HepG2 (cell line): ENCODE results near the gene PRKN. TPM values are rescaled to one million over a fixed set of nuclear protein-coding genes. Genes with fewer than 3 reads are reported as not detected.

ENCODE experiments used
- ATAC-seq: fragments of 200-7000 bp; cut with Tn5 transposase; 3 replicates; pipeline ENCODE4 v1.9.1; 2020; ENCODE audit warnings: mild to moderate bottlenecking, moderate library complexity
- BruUV-seq: library from RNA; stranded (reverse); fragments of 400-500 nt; replicated peaks from 2 replicates; lab custom pipeline; 2021; lab: Mats Ljungman, UMichigan
- CTCF ChIA-PET: fragments of 300-600 bp; formaldehyde crosslinking; extraction: SDS; loops from one replicate; lab custom pipeline; 2021; ENCODE audit warnings: low total read pairs, inconsistent platforms, low intra/inter-chr PET ratio; lab: Yijun Ruan, JAX
- POLR2A ChIA-PET: fragments of 350-600 bp; sonication (Branson Sonifier 250); formaldehyde crosslinking; loops from one replicate; lab custom pipeline; 2020; ENCODE audit warnings: antibody characterized with exemption, inconsistent platforms; lab: Yijun Ruan, JAX
- DNase-seq: peaks from one replicate; pipeline ENCODE4 v3.0.0-alpha.2; 2015; ENCODE audit warnings: low spot score
- FAIRE-seq: peaks from 3 replicates; lab custom pipeline; 2011; peaks lifted over from hg19 to GRCh38; lab: Jason Lieb, UNC
- H2AFZ ChIP-seq: one replicate; pipeline ENCODE4 v1.6.1; 2011; ENCODE audit warnings: low read length, inconsistent platforms
- H3K27ac ChIP-seq: fragments of 300-600 bp; 3 replicates; pipeline ENCODE4 v1.8.0; 2011; ENCODE audit warnings: mixed run types, mild to moderate bottlenecking, mixed read lengths, low read length, inconsistent platforms; ENCODE audit not compliant: insufficient read depth; ENCODE audit errors: extremely low read length
- H3K27me3 ChIP-seq, 2 experiments: fragments of 200-600 bp in 1 of 2; 2 replicates in 1 of 2; 3 replicates in 1 of 2; pipeline versions ENCODE4 v1.6.0 to v1.8.0; 2011; ENCODE audit warnings: low read length in 2 of 2, mild to moderate bottlenecking in 2 of 2, moderate library complexity in 2 of 2, inconsistent platforms in 1 of 2; ENCODE audit not compliant: insufficient read depth in 2 of 2, control insufficient read depth in 1 of 2
- H3K36me3 ChIP-seq, 2 experiments: fragments of 200-600 bp in 1 of 2; replicated peaks in 1 of 2; 2 replicates in 1 of 2; 3 replicates in 1 of 2; pipeline versions ENCODE4 v1.5.1 to v1.8.0; 2011; ENCODE audit warnings: low read length in 2 of 2, inconsistent platforms in 1 of 2; ENCODE audit not compliant: insufficient read depth in 2 of 2, control insufficient read depth in 1 of 2
- H3K4me1 ChIP-seq: 2 replicates; pipeline ENCODE4 v1.5.1; 2012; ENCODE audit warnings: low read length, inconsistent platforms; ENCODE audit not compliant: insufficient read depth
- H3K4me2 ChIP-seq: 2 replicates; pipeline ENCODE4 v1.6.0; 2011; ENCODE audit warnings: low read depth, low read length, inconsistent platforms
- H3K4me3 ChIP-seq, 3 experiments: fragments of 200-600 bp in 1 of 3; sonication (generic), shearing (Covaris generic) in 1 of 3; replicated peaks in 1 of 3; 2 replicates each; pipeline ENCODE4 v1.5.1; 2011 to 2016; ENCODE audit warnings: low read length in 3 of 3, inconsistent platforms in 2 of 3, low read depth in 2 of 3, mild to moderate bottlenecking in 2 of 3, control low read depth in 1 of 3, mixed read lengths in 1 of 3; ENCODE audit not compliant: insufficient read depth in 1 of 3
- H3K79me2 ChIP-seq: one replicate; pipeline ENCODE4 v1.6.1; 2011; ENCODE audit warnings: low read length, inconsistent platforms; ENCODE audit not compliant: insufficient read depth
- H3K9ac ChIP-seq: 2 replicates; pipeline ENCODE4 v1.6.0; 2011; ENCODE audit warnings: mild to moderate bottlenecking, low read depth, low read length, inconsistent platforms; ENCODE audit not compliant: insufficient read depth
- H3K9me3 ChIP-seq: 2 replicates; pipeline ENCODE4 v1.5.1; 2012; ENCODE audit warnings: mild to moderate bottlenecking, low read length
- H4K20me1 ChIP-seq: 2 replicates; pipeline ENCODE4 v1.6.0; 2011; ENCODE audit warnings: inconsistent platforms, mild to moderate bottlenecking, low read length, moderate library complexity; ENCODE audit not compliant: insufficient read depth
- ARNT2 ChIP-seq: sonication (generic); formaldehyde crosslinking; IDR thresholded peaks from 2 replicates; pipeline ENCODE4 v1.8.0; 2022; ENCODE audit warnings: mild to moderate bottlenecking, low read depth, missing genetic modification reagents, moderate library complexity
- ERF ChIP-seq: IDR thresholded peaks from 2 replicates; pipeline ENCODE4 v1.6.1; 2018; ENCODE audit warnings: missing biosample characterization, missing genetic modification reagents
- HIVEP1 ChIP-seq: sonication (generic); formaldehyde crosslinking; IDR thresholded peaks from 2 replicates; pipeline ENCODE4 v1.4.0; 2020; ENCODE audit warnings: mild to moderate bottlenecking, missing genetic modification reagents
- HOXA7 ChIP-seq: sonication (generic); formaldehyde crosslinking; IDR thresholded peaks from 2 replicates; pipeline ENCODE4 v1.8.1; 2022; ENCODE audit warnings: mild to moderate bottlenecking, missing genetic modification reagents, moderate library complexity
- NCOA1 ChIP-seq: sonication (generic); formaldehyde crosslinking; IDR thresholded peaks from 2 replicates; pipeline ENCODE4 v1.9.0; 2021; ENCODE audit warnings: missing genetic modification reagents
- RFX5 ChIP-seq: IDR thresholded peaks from 2 replicates; pipeline ENCODE4 v1.6.1; 2011; ENCODE audit warnings: low read depth, low read length, improper control_type of control experiment
- ZKSCAN1 ChIP-seq: fragments of 150-350 bp; IDR thresholded peaks from 2 replicates; pipeline ENCODE4 v1.6.1; 2014; ENCODE audit warnings: low read length
- ZNF672 ChIP-seq: sonication (generic); formaldehyde crosslinking; IDR thresholded peaks from 2 replicates; pipeline ENCODE4 v1.8.1; 2022; ENCODE audit warnings: missing genetic modification reagents
- ZNF724P ChIP-seq: sonication (generic); formaldehyde crosslinking; IDR thresholded peaks from 2 replicates; pipeline ENCODE4 v1.8.0; 2022; ENCODE audit warnings: missing genetic modification reagents, borderline replicate concordance
- ZSCAN9 ChIP-seq: IDR thresholded peaks from 2 replicates; pipeline ENCODE4 v1.6.1; 2016; ENCODE audit warnings: borderline replicate concordance
- WGBS: methylation state at CpG from one replicate; pipeline ENCODE4 v1.1.6; 2017; ENCODE audit warnings: low lambda C conversion rate; 5-methylcytosine and 5-hydroxymethylcytosine counted together
- in situ Hi-C: cut with HindIII; loops from 2 replicates; pipeline ENCODE4 v1.10.0; 2017; ENCODE audit warnings: low pct_unique_long_range_greater_than_20kb; ENCODE audit not compliant: extremely low pct_ligation_motif_present
- intact Hi-C: fragments of 100-400 bp; cut with micrococcal nuclease; formaldehyde crosslinking; loops from one replicate; pipeline ENCODE4 v1.10.0; 2022; ENCODE audit not compliant: unreplicated experiment
- polyA plus RNA-seq, 8 experiments: library from polyadenylated mRNA; depleted of rRNA in 3 of 8; stranded (reverse) in 7 of 8; unstranded in 1 of 8; fragments of >200 nt; fragmentation: Illumina TruSeq in 4 of 8; extraction: Trizol in 4 of 8; gene quantifications; 2 replicates each; pipeline versions ENCODE4 v1.2.1 to v1.2.3, GENCODE V29; 2011 to 2016; ENCODE audit warnings: low read depth in 4 of 8, missing spikeins in 1 of 8, mixed read lengths in 1 of 8; ENCODE audit not compliant: insufficient read depth in 1 of 8
- total RNA-seq, 5 experiments: library from RNA; depleted of rRNA; stranded (reverse); fragments of >200 nt; fragmentation: Illumina TruSeq; extraction: Trizol; gene quantifications; 2 replicates each; pipeline ENCODE4 v1.2.3, GENCODE V29; 2016; ENCODE audit warnings: low read depth in 1 of 5
- TF ChIP-seq, protein P1 (sequence below): sonication (generic); formaldehyde crosslinking; IDR thresholded peaks from 2 replicates; pipeline ENCODE4 v1.8.0; 2022; ENCODE audit warnings: mild to moderate bottlenecking, missing genetic modification reagents, moderate library complexity
- TF ChIP-seq, protein P2 (sequence below): sonication (generic); formaldehyde crosslinking; IDR thresholded peaks from 2 replicates; pipeline ENCODE4 v1.4.0; 2020; ENCODE audit warnings: missing genetic modification reagents

The PRKN gene
- total and polyA plus RNA-seq, 2 of the 13 experiments (the other 11 are each of a cell fraction or from before 2014, with no cell fraction given): 0.31 to 0.44 TPM

DNA sequence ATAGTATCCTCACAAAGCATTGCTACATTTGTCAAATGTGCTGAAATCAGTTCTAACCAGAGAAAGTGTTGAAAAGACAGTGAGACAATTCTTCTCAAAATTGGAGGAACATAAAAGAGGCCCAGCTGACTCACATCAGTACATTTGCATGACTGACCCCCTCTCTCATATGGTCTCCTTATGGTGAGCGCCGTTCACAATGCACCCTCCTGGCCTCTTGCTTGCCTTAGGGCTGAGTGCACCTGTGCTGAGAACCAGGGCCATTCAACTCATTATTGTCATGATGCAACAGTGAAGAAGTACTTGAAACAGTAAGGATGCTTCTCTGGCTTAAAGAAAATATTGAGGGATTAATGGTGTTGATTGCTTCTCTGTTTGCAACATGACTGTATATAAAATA lies 1078.5 kb downstream of the PRKN start:
- Histone ChIP-seq H3K4me3 (no peak overlapping the region), H4K20me1 (no peaks in the 10 kb centered on the region), H3K27me3 (no peaks in the 10 kb centered on the region), H3K36me3 (no peaks in the 10 kb centered on the region), H2AFZ (no peak overlapping the region), H3K79me2 (no peaks in the 10 kb centered on the region), H3K4me1 (no peaks in the 10 kb centered on the region), H3K9me3 (no peaks in the 10 kb centered on the region), H3K4me2 (no peak overlapping the region), H3K9ac (no peak overlapping the region), H3K27ac (no peak overlapping the region)
- intact Hi-C loops (no loop called here), in situ Hi-C loops (no loop called here)
- ChIA-PET CTCF (no interaction called here), POLR2A (no interaction called here)
- DNase-seq (no peak), ATAC-seq (no peak), FAIRE-seq (no peak)
- BruUV-seq: no TSS peak
- WGBS: 86% methylated on average over 2 of the region's 2 CpGs
- TF ChIP-seq, protein P1, sequence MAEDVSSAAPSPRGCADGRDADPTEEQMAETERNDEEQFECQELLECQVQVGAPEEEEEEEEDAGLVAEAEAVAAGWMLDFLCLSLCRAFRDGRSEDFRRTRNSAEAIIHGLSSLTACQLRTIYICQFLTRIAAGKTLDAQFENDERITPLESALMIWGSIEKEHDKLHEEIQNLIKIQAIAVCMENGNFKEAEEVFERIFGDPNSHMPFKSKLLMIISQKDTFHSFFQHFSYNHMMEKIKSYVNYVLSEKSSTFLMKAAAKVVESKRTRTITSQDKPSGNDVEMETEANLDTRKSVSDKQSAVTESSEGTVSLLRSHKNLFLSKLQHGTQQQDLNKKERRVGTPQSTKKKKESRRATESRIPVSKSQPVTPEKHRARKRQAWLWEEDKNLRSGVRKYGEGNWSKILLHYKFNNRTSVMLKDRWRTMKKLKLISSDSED (CRISPR knock-in tag): no peak
- TF ChIP-seq ZSCAN9 (CRISPR knock-in tag) (no peak), HOXA7 (CRISPR knock-in tag) (no peak), ARNT2 (CRISPR knock-in tag) (no peak), HIVEP1 (no peak)
- TF ChIP-seq, protein P2, sequence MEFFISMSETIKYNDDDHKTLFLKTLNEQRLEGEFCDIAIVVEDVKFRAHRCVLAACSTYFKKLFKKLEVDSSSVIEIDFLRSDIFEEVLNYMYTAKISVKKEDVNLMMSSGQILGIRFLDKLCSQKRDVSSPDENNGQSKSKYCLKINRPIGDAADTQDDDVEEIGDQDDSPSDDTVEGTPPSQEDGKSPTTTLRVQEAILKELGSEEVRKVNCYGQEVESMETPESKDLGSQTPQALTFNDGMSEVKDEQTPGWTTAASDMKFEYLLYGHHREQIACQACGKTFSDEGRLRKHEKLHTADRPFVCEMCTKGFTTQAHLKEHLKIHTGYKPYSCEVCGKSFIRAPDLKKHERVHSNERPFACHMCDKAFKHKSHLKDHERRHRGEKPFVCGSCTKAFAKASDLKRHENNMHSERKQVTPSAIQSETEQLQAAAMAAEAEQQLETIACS (CRISPR knock-in tag): no peak

DNA sequence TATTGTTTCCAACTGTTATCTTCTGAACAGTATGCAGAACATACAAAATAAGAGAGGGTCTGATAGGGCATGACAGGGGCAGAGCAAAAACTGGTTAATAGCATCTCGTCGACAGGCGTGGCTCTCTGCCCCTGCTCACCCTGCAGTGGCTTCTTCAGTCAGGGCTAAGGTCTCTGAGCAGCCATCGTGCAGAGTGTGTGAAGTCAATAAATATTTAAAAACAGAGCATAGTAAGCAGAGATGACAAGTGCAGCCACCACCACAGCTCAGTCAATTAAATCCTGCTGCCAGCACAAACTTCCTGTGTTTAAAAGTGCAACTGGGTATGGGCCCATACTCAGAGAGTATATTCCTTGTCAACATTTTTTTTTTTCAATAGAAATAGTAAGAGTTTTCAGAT lies 1080.3 kb downstream of the PRKN start:
- CTCF ChIA-PET: no interaction called here
- Histone ChIP-seq H3K4me1 (no peaks in the 10 kb centered on the region), H4K20me1 (no peaks in the 10 kb centered on the region), H3K27ac (no peak overlapping the region)
- no peak for TF ChIP-seq ERF
- TF ChIP-seq ZKSCAN1: no peak
- no peak for TF ChIP-seq RFX5
- no peak for TF ChIP-seq ZNF724P
- TF ChIP-seq ZNF672 (CRISPR knock-in tag): no peak
- no peak for TF ChIP-seq NCOA1 (CRISPR knock-in tag)
- TF ChIP-seq, all 625 proteins: peak for 0
- H3K27me3 ChIP-seq: no peaks in the 10 kb centered on the region
- no peaks in the 10 kb centered on the region for H3K36me3 ChIP-seq
- no peak for ATAC-seq
- BruUV-seq: no TSS peak
- no peaks in the 10 kb centered on the region for H3K9me3 ChIP-seq
- in situ Hi-C loops: no loop called here
- POLR2A ChIA-PET: no interaction called here
- H3K9ac ChIP-seq: no peak overlapping the region
- FAIRE-seq: no peak
- intact Hi-C loops: no loop called here
- DNase-seq: no peak
- H3K4me2 ChIP-seq: no peak overlapping the region
- H3K4me3 ChIP-seq: no peak overlapping the region
- 3% methylated on average over 4 of the region's 4 CpGs for WGBS
- no peaks in the 10 kb centered on the region for H3K79me2 ChIP-seq
- no peak overlapping the region for H2AFZ ChIP-seq
